Measurements from ENCODE around the gene FGF1. TPM values are rescaled to one million over a fixed set of nuclear protein-coding genes. Genes with fewer than 3 reads are reported as not detected.

FGF1 gene
- total and polyA plus RNA-seq, 2 donors (not counting 3 experiments of a cell fraction or from before 2014, with no cell fraction given) = not detected

DNA sequence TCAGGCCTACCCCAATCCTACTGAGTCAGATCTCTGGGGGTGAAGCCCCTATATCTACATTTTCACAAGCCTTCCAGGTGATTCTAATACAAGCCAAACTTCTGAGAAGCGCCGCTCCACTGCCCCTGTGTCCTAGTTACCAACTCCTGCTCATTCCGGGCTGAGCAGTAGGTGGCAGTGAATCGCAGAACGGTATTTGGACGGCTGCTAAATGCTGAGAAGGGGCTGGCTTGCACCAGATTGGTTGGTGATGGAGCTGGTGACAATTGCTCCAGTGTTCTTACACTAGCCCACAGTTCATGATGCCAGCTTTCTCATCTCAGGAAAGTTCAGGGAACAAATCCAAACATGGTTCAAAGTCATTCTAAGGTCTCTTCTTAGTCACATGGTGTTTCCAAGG lies 31.1 kb upstream of the FGF1 start:
- TF ChIP-seq, protein P1, sequence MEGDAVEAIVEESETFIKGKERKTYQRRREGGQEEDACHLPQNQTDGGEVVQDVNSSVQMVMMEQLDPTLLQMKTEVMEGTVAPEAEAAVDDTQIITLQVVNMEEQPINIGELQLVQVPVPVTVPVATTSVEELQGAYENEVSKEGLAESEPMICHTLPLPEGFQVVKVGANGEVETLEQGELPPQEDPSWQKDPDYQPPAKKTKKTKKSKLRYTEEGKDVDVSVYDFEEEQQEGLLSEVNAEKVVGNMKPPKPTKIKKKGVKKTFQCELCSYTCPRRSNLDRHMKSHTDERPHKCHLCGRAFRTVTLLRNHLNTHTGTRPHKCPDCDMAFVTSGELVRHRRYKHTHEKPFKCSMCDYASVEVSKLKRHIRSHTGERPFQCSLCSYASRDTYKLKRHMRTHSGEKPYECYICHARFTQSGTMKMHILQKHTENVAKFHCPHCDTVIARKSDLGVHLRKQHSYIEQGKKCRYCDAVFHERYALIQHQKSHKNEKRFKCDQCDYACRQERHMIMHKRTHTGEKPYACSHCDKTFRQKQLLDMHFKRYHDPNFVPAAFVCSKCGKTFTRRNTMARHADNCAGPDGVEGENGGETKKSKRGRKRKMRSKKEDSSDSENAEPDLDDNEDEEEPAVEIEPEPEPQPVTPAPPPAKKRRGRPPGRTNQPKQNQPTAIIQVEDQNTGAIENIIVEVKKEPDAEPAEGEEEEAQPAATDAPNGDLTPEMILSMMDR (IDR thresholded peaks at IDR 0.05; ENCODE audit: extremely low read depth in 1 of 2, insufficient read depth in 1 of 2, low read depth in 1 of 2, low read length in 2 of 2) = peak; percentile 36 to 57
- no peak for TF ChIP-seq GATA2 (IDR thresholded peaks at IDR 0.05; ENCODE audit: insufficient read depth, insufficient read length, low read depth, low read length)
- Histone ChIP-seq H3K4me3 (replicated peaks in 1 of 3; ENCODE audit: insufficient read depth in 1 of 3, low read depth in 1 of 3, low read length in 3 of 3) (no peak overlapping the region), H3K9ac (replicated peaks; ENCODE audit: extremely low read depth, insufficient read depth, low read length) (no peak overlapping the region), H3K27me3 (ENCODE audit: control insufficient read depth in 2 of 2, insufficient read depth in 2 of 2, low read length in 2 of 2) (peaks cover 0 to 5% of the 10 kb centered on the region in 2 experiments), H2AFZ (ENCODE audit: low read depth, low read length) (peak overlapping the region; percentile 33), H3K4me1 (ENCODE audit: control insufficient read depth, extremely low read depth, insufficient read depth, low read length) (peaks cover 11% of the 10 kb centered on the region), H3K9me1 (replicated peaks; ENCODE audit: control insufficient read depth, extremely low read depth, insufficient read depth, low read length) (no peaks in the 10 kb centered on the region), H3K36me3 (ENCODE audit: control insufficient read depth in 2 of 2, extremely low read depth in 1 of 2, insufficient read depth in 2 of 2, low read length in 2 of 2) (no peaks in the 10 kb centered on the region), H3K4me2 (ENCODE audit: insufficient read depth, low read length) (no peak overlapping the region), H4K20me1 (replicated peaks; ENCODE audit: control insufficient read depth, extremely low read depth, insufficient read depth, low read length) (no peaks in the 10 kb centered on the region), H3K9me3 (replicated peaks; ENCODE audit: control insufficient read depth, insufficient read depth, low read length) (no peaks in the 10 kb centered on the region), H3K79me2 (ENCODE audit: control insufficient read depth, insufficient read depth, low read length) (no peaks in the 10 kb centered on the region), H3K27ac (ENCODE audit: insufficient read depth, low read depth, low read length) (no peak overlapping the region)
- no TSS peak for BruUV-seq (replicated peaks)
- dilution Hi-C loops (cut with MboI; ENCODE audit: extremely low pct_ligation_motif_present, low sequenced_read_pairs) = loop anchor here (25.0 kb wide), 1 partner anchor 170 kb away; no protein-coding TSS in a partner anchor
- no peak for FAIRE-seq
- intact Hi-C loops (cut with micrococcal nuclease) = loop anchor here (1.0 to 10.0 kb wide), 9 partner anchors 32 to 1478 kb away; partner anchors contain the start of genes ARHGAP26 and NR3C1
- ChIA-PET CTCF (interaction anchor here (0.6 to 15.2 kb wide), 43 partner anchors 9 to 256 kb away, joined by 3 to 1173 read pairs (median 6); partner anchors contain the start of gene ARHGAP26), POLR2A (no interaction called here)
- DNase-seq (ENCODE audit: low read depth, low spot score) = peak; percentile 53

DNA sequence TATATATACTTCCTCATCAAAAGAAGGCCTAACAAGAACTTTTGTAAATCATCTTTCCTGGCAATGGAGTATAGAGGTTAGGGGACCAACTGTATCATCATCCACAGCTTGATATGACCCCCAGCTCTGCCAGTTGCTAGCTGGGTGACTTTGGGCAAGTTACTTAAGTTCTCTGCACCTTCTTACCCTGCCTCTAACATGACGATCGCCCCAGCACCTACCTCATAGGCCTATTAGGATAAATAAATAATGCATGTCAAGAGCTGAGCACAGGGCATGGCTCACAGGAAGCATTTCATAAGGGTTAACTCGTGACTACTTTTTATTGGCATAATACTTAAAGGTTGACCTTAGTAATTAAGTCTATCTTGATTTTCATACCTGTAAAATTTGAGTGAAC lies 29.4 kb upstream of the FGF1 start:
- DNase-seq (ENCODE audit: low read depth, low spot score) = no peak
- peaks cover 0 to 5% of the 10 kb centered on the region in 2 experiments for H3K27me3 ChIP-seq (ENCODE audit: control insufficient read depth in 2 of 2, insufficient read depth in 2 of 2, low read length in 2 of 2)
- H3K9me1 ChIP-seq (replicated peaks; ENCODE audit: control insufficient read depth, extremely low read depth, insufficient read depth, low read length) = no peaks in the 10 kb centered on the region
- intact Hi-C loops (cut with micrococcal nuclease) = loop anchor here (5.0 to 10.0 kb wide), 3 partner anchors 690 to 1480 kb away; partner anchors contain the start of gene NR3C1
- peaks cover 11% of the 10 kb centered on the region for H3K4me1 ChIP-seq (ENCODE audit: control insufficient read depth, extremely low read depth, insufficient read depth, low read length)
- H3K9ac ChIP-seq (replicated peaks; ENCODE audit: extremely low read depth, insufficient read depth, low read length) = no peak overlapping the region
- no peaks in the 10 kb centered on the region for H3K36me3 ChIP-seq (ENCODE audit: control insufficient read depth in 2 of 2, extremely low read depth in 1 of 2, insufficient read depth in 2 of 2, low read length in 2 of 2)
- BruUV-seq (replicated peaks) = no TSS peak
- H3K79me2 ChIP-seq (ENCODE audit: control insufficient read depth, insufficient read depth, low read length) = no peaks in the 10 kb centered on the region
- ChIA-PET CTCF (interaction anchor here (1.0 to 15.2 kb wide), 3 partner anchors 55 to 164 kb away, joined by 4 to 1173 read pairs (median 46); partner anchors contain the start of gene ARHGAP26), POLR2A (no interaction called here)
- dilution Hi-C loops (cut with MboI; ENCODE audit: extremely low pct_ligation_motif_present, low sequenced_read_pairs) = loop anchor here (25.0 kb wide), 1 partner anchor 172 kb away; no protein-coding TSS in a partner anchor
- H3K4me2 ChIP-seq (ENCODE audit: insufficient read depth, low read length) = no peak overlapping the region
- no peak overlapping the region for H2AFZ ChIP-seq (ENCODE audit: low read depth, low read length)
- no peaks in the 10 kb centered on the region for H4K20me1 ChIP-seq (replicated peaks; ENCODE audit: control insufficient read depth, extremely low read depth, insufficient read depth, low read length)
- H3K27ac ChIP-seq (ENCODE audit: insufficient read depth, low read depth, low read length) = no peak overlapping the region
- H3K4me3 ChIP-seq (replicated peaks in 1 of 3; ENCODE audit: insufficient read depth in 1 of 3, low read depth in 1 of 3, low read length in 3 of 3) = no peak overlapping the region
- no peak for TF ChIP-seq FOS (IDR thresholded peaks at IDR 0.05; ENCODE audit: borderline replicate concordance, insufficient read depth, low read length)
- no peak for TF ChIP-seq JUN (IDR thresholded peaks at IDR 0.05; ENCODE audit: borderline replicate concordance, insufficient read depth, insufficient read length, low read depth)
- TF ChIP-seq, protein P1 (IDR thresholded peaks at IDR 0.05; ENCODE audit: extremely low read depth in 1 of 2, insufficient read depth in 1 of 2, low read depth in 1 of 2, low read length in 2 of 2) = no peak
- no peak for TF ChIP-seq POLR2A (IDR thresholded peaks at IDR 0.05; ENCODE audit: low read depth, low read length)
- TF ChIP-seq MYC (IDR thresholded peaks at IDR 0.05; ENCODE audit: low read depth, low read length) = no peak
- no peak for TF ChIP-seq GATA2 (IDR thresholded peaks at IDR 0.05; ENCODE audit: insufficient read depth, insufficient read length, low read depth, low read length)
- TF ChIP-seq, protein P2, sequence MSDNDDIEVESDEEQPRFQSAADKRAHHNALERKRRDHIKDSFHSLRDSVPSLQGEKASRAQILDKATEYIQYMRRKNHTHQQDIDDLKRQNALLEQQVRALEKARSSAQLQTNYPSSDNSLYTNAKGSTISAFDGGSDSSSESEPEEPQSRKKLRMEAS (IDR thresholded peaks at IDR 0.05; ENCODE audit: insufficient read depth, insufficient read length) = no peak
- H3K9me3 ChIP-seq (replicated peaks; ENCODE audit: control insufficient read depth, insufficient read depth, low read length) = no peaks in the 10 kb centered on the region
- FAIRE-seq = no peak

All from endothelial cell of umbilical vein (primary cell).